Measurements from ENCODE around the gene PTPRN2. TPM values are rescaled to one million over a fixed set of nuclear protein-coding genes. Genes with fewer than 3 reads are reported as not detected.
"Not testable (repeated sequence)": the region's sequence is repeated elsewhere in the genome, so short reads cannot be mapped to it uniquely, and the experiment has no call there.

PTPRN2 gene
- total RNA-seq, 1 donor from 2014 or later: 11.4 TPM

DNA sequence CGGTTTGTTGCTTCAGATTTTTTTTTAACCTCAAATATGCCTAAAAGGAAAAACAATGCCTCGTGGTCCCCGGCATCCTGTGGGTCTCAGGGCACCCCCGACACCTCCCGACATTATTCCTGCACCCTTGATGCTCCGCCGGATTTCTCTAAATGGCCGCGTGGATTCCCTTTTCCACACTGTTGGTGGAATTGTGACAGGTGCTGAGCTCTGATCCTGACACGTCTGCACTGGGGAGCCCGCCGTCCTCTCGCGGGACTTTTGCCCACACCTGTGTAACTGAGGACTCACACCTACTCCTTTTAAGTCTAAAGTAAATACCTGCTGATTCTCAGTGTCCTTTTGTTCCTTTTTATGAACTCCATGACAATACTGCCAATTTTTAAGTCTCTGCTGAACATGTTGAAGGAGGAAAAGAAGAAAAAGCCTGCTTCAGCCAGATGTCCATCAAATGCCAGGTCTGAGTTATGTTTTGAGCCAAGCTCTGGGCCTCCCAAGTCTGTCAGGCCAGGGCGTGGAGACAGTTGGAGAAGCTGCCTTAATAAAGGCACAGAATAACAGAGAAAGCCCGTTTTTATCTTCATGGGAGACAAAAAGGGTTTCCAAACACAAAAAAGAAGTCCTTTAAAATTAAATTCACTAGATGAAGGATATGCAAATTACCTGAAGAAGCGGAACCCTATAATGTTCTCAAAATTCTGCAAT lies 682.6 kb downstream of the PTPRN2 start:
- DNase-seq (ENCODE audit: low spot score, unreplicated experiment): no peak
- H3K9me3 Mint-ChIP-seq (ENCODE audit: low read depth): no peaks in the 10 kb centered on the region
- TF ChIP-seq, protein P1, sequence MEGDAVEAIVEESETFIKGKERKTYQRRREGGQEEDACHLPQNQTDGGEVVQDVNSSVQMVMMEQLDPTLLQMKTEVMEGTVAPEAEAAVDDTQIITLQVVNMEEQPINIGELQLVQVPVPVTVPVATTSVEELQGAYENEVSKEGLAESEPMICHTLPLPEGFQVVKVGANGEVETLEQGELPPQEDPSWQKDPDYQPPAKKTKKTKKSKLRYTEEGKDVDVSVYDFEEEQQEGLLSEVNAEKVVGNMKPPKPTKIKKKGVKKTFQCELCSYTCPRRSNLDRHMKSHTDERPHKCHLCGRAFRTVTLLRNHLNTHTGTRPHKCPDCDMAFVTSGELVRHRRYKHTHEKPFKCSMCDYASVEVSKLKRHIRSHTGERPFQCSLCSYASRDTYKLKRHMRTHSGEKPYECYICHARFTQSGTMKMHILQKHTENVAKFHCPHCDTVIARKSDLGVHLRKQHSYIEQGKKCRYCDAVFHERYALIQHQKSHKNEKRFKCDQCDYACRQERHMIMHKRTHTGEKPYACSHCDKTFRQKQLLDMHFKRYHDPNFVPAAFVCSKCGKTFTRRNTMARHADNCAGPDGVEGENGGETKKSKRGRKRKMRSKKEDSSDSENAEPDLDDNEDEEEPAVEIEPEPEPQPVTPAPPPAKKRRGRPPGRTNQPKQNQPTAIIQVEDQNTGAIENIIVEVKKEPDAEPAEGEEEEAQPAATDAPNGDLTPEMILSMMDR (IDR thresholded peaks at IDR 0.05; ENCODE audit: unreplicated experiment): no peak
- no peak overlapping the region for H3K27ac Mint-ChIP-seq
- H3K36me3 Mint-ChIP-seq (ENCODE audit: insufficient read depth): no peaks in the 10 kb centered on the region
- peaks cover 23% of the 10 kb centered on the region for H3K27me3 Mint-ChIP-seq
- no peaks in the 10 kb centered on the region for H3K4me1 Mint-ChIP-seq (ENCODE audit: low read depth)
- no peak overlapping the region for H3K4me3 Mint-ChIP-seq (ENCODE audit: low read depth)

DNA sequence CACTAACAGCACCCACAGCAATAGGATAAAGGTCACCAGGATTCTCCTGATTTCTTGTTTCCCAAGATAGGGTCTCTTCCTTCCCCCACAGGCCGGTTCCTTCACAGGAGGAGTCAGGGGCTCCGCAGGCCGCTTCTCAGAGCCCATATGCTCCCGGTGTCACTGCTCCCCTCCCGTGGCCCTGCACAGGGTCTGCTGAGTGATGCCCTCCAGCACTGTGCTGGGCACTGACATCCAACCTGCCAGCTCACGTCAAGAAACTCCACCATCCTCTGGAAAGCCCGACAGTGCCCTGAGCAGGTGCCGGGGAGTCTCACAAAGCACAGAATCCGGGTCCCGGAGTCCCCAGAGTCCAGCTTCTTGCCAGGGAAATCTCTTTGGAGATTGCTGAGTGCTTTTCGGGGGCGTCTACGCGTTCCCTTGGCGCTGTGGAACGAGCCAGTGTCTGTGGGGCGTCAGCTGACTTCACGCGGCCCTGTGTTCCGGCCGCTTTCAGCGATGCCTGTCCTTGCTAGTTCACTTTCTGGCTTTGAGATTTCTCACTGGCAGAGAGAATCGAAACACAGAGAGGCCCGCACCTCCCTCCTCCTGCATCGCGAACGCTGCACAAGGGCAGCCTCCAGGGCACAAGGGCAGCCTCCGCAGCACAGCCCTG lies 683.3 kb downstream of the PTPRN2 start:
- Mint-ChIP-seq H3K9me3 (ENCODE audit: low read depth) (no peaks in the 10 kb centered on the region), H3K27me3 (peaks cover 27% of the 10 kb centered on the region), H3K36me3 (ENCODE audit: insufficient read depth) (no peaks in the 10 kb centered on the region), H3K27ac (no peak overlapping the region), H3K4me1 (ENCODE audit: low read depth) (no peaks in the 10 kb centered on the region), H3K4me3 (ENCODE audit: low read depth) (no peak overlapping the region)
- TF ChIP-seq, protein P1 (IDR thresholded peaks at IDR 0.05; ENCODE audit: unreplicated experiment): no peak
- no peak for DNase-seq (ENCODE audit: low spot score, unreplicated experiment)

DNA sequence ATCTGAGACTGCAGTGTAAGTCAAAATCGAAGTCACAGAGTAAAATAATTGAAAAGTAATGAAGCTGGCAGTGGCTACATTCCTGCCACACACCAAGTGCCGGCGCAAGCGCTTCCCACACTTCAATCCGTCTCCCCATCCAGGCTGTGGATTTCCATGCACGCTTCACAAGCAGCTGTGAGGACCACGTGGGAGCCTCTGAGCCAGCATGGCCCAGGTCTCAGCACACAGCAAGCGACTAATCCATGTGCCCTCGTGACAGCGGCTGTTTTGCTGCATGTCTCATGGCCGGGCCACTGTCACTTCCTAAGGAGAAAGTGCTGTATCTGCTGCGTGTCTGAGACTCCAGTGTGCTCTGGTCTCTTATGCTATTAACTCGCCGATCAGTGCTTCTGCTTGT lies 683.9 kb downstream of the PTPRN2 start:
- H3K4me1 Mint-ChIP-seq (ENCODE audit: low read depth): no peaks in the 10 kb centered on the region
- no peaks in the 10 kb centered on the region for H3K9me3 Mint-ChIP-seq (ENCODE audit: low read depth)
- no peak overlapping the region for H3K4me3 Mint-ChIP-seq (ENCODE audit: low read depth)
- TF ChIP-seq, protein P1 (IDR thresholded peaks at IDR 0.05; ENCODE audit: unreplicated experiment): no peak
- DNase-seq (ENCODE audit: low spot score, unreplicated experiment): no peak
- peaks cover 28% of the 10 kb centered on the region for H3K27me3 Mint-ChIP-seq
- no peak overlapping the region for H3K27ac Mint-ChIP-seq
- H3K36me3 Mint-ChIP-seq (ENCODE audit: insufficient read depth): no peaks in the 10 kb centered on the region

DNA sequence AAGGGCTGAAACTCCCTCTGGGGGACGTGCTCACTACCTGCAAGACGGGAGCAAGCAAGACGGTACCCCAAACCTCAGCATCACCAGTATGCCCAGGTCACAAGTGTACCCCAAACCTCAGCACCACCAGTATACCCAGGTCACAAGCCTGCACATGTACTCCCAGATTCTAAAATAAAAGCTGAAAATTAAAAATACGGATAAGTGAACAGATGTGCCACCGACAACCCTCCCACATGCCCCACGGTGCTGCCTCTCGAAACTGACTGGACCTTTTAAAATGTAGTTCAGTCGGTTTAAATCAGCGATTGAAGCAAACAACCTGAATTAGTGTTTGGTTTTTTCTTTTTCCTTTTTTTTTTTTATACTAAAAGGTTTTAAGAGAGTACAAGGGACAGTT lies 684.3 kb downstream of the PTPRN2 start:
- TF ChIP-seq, protein P1 (IDR thresholded peaks at IDR 0.05; ENCODE audit: unreplicated experiment): no peak
- Mint-ChIP-seq H3K27ac (no peak overlapping the region), H3K4me1 (ENCODE audit: low read depth) (no peaks in the 10 kb centered on the region), H3K36me3 (ENCODE audit: insufficient read depth) (no peaks in the 10 kb centered on the region), H3K4me3 (ENCODE audit: low read depth) (no peak overlapping the region), H3K9me3 (ENCODE audit: low read depth) (no peaks in the 10 kb centered on the region), H3K27me3 (peaks cover 28% of the 10 kb centered on the region)
- no peak for DNase-seq (ENCODE audit: low spot score, unreplicated experiment)

DNA sequence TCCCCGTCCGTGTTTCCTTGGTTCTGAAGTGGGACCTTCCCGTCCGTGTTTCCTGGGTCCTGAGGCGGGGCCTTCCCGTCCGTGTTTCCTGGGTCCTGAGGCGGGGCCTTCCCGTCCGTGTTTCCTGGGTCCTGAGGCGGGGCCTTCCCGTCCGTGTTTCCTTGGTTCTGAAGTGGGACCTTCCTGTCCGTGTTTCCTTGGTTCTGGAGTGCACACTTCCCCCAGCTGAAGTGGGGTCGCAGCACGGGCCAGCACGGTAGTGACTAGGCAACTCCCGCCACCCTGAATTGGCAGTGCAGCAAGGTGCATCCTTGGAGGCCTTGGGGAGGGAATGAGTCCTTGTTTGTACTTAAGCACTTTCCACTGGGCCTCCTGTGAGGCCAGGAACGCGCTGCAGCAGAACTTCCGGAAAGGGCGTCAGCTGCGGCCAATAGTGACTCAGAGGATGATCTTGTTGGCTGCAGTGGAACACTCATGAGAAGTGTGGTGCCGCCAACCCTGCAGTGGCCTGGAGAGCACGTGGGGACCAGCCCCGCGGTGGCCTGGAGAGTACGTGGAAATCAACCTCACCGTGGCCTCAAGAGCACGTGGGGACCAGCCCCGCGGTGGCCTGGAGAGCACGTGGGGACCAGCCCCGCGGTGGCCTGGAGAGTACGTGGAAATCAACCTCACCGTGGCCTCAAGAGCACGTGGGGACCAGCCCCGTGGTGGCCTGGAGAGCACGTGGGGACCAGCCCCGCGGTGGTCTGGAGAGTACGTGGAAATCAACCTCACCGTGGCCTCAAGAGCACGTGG lies 685.6 kb downstream of the PTPRN2 start:
- not testable (repeated sequence) for H3K36me3 Mint-ChIP-seq (ENCODE audit: insufficient read depth); H3K27ac Mint-ChIP-seq; DNase-seq (ENCODE audit: low spot score, unreplicated experiment); H3K4me1 Mint-ChIP-seq (ENCODE audit: low read depth); H3K9me3 Mint-ChIP-seq (ENCODE audit: low read depth); H3K4me3 Mint-ChIP-seq (ENCODE audit: low read depth)
- peaks cover 31% of the 10 kb centered on the region for H3K27me3 Mint-ChIP-seq
